Mammary epithelial cell (primary cell): Measurements from ENCODE around the gene LAMB4.

ENCODE experiments used
- CTCF ChIP-seq, 2 donors: IDR thresholded peaks in 1 of 2; conservative IDR thresholded peaks in 1 of 2; 2 replicates each; pipeline ENCODE4 v1.5.1; 2011 to 2012; ENCODE audit warnings: inconsistent platforms in 2 of 2, low read length in 2 of 2, mild to moderate bottlenecking in 2 of 2, control low read depth in 1 of 2, low read depth in 1 of 2; ENCODE audit not compliant: insufficient read depth in 1 of 2; ENCODE audit errors: extremely low read depth in 1 of 2
- EZH2 ChIP-seq: IDR thresholded peaks from 2 replicates; pipeline ENCODE4 v1.6.1; 2012; ENCODE audit warnings: low read length, inconsistent platforms, borderline replicate concordance

GRCh38 chr7:108059526-108059925 lies 70.6 kb downstream of the LAMB4 start:
- TF ChIP-seq CTCF (conservative IDR thresholded peaks at IDR 0.05 in 1 of 2, IDR thresholded peaks at IDR 0.05 in 1 of 2; ENCODE audit: extremely low read depth in 1 of 2, insufficient read depth in 1 of 2, low read depth in 1 of 2, low read length in 2 of 2) (no peak), EZH2 (no peak)
